Measurements from ENCODE around the gene IL4I1.

Gene IL4I1

DNA sequence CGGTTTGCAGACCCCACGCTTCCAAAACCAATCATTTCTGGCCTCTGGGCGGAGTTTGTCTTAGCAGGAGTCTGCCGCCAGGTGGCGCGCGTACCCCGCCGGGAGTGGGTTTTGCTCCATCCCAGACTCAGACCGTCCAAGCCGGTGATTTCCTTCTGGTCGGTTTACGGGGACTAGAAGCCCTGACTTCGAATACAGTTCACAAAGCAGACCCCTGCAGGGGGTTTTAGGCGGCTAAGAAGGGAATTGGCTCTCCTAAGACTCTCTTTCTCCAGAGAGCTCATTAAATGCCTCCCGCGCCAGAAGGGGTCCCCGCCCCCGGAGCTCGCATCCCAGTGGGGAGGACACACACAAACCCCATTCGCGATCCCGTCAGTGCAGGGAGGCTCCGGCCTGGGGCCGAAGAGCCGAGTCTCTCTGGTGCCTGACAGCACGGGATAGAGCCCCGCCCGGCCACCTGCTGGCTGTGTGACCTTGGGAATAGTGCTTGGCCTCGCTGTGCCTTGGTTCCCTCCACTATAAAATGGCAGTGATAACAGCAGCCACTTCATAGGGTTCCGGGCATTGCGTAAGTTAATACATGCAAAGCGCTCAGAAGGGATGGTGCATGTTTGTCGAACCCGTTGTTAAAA is 41.2 kb upstream of the IL4I1 start:
- Histone ChIP-seq H3K9me3 (no peaks in the 10 kb centered on the region), H3K4me1 (no peaks in the 10 kb centered on the region), H3K4me3 (ENCODE audit: low read depth, low read length) (peak overlapping the region; percentile 64), H3K27me3 (no peaks in the 10 kb centered on the region), H3K36me3 (no peaks in the 10 kb centered on the region)
- DNase-seq = peak; percentile 87
- TF ChIP-seq, protein P1, sequence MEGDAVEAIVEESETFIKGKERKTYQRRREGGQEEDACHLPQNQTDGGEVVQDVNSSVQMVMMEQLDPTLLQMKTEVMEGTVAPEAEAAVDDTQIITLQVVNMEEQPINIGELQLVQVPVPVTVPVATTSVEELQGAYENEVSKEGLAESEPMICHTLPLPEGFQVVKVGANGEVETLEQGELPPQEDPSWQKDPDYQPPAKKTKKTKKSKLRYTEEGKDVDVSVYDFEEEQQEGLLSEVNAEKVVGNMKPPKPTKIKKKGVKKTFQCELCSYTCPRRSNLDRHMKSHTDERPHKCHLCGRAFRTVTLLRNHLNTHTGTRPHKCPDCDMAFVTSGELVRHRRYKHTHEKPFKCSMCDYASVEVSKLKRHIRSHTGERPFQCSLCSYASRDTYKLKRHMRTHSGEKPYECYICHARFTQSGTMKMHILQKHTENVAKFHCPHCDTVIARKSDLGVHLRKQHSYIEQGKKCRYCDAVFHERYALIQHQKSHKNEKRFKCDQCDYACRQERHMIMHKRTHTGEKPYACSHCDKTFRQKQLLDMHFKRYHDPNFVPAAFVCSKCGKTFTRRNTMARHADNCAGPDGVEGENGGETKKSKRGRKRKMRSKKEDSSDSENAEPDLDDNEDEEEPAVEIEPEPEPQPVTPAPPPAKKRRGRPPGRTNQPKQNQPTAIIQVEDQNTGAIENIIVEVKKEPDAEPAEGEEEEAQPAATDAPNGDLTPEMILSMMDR (IDR thresholded peaks at IDR 0.05; ENCODE audit: low read depth, low read length) = peak; percentile 98

DNA sequence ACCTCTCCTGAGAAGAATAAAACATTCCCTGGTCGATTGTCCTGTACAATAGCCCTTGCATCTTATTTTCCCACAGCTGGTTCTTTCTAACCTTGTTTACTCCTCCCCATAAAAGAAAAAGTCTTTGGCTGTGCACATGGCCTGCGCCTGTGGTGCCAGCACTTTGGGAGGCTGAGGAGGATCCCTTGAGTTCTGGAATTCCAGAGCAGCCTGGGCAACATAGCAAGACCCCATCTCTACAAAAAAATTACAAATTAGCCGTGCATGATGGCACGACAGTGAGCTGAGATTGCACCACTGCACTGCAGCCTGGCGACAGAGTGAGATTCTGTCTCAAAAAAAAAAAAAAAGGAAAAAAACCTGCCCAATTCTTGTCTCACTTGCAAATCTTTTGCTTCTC is 39.9 kb upstream of the IL4I1 start:
- TF ChIP-seq, protein P1 (IDR thresholded peaks at IDR 0.05; ENCODE audit: low read depth, low read length) = no peak
- Histone ChIP-seq H3K36me3 (no peaks in the 10 kb centered on the region), H3K9me3 (no peaks in the 10 kb centered on the region), H3K27me3 (no peaks in the 10 kb centered on the region), H3K4me1 (no peaks in the 10 kb centered on the region), H3K4me3 (ENCODE audit: low read depth, low read length) (no peak overlapping the region)
- no peak for DNase-seq

DNA sequence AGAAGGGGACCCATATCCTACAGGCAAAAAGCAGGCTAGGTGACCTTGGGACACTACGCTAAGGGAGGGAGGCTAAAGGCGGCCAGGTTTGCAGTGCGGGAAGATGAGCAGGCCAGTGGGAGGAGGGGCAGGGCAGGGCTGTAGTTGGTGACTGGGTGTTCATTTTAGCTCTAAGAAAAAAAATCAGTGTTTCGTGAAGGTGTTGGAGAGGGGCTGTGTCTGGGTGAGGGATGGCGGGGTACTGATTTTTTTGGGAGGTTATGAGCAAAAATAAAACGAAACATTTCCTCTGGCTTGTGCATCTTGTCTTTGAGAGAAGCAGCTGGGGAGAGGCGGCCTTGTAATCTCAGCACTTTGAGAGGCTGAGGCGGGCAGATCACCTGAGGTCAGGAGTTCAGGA is 37.0 kb upstream of the IL4I1 start:
- H3K4me3 ChIP-seq (ENCODE audit: low read depth, low read length) = no peak overlapping the region
- no peaks in the 10 kb centered on the region for H3K27me3 ChIP-seq
- DNase-seq = no peak
- H3K36me3 ChIP-seq = no peaks in the 10 kb centered on the region; the same call in 1 of the 2 replicates
- TF ChIP-seq, protein P1 (IDR thresholded peaks at IDR 0.05; ENCODE audit: low read depth, low read length) = no peak
- no peaks in the 10 kb centered on the region for H3K4me1 ChIP-seq
- no peaks in the 10 kb centered on the region for H3K9me3 ChIP-seq

DNA sequence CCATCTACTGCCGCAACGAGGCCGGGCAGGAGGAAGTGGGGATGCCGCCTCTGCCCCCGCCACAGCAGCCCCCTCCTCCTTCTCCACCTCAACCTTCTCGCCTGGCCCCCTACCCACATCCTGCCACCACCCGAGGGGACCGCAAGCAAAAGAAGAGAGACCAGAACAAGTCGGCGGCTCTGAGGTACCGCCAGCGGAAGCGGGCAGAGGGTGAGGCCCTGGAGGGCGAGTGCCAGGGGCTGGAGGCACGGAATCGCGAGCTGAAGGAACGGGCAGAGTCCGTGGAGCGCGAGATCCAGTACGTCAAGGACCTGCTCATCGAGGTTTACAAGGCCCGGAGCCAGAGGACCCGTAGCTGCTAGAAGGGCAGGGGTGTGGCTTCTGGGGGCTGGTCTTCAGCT is 36.0 kb upstream of the IL4I1 start:
- no peaks in the 10 kb centered on the region for H3K9me3 ChIP-seq
- TF ChIP-seq, protein P1 (IDR thresholded peaks at IDR 0.05; ENCODE audit: low read depth, low read length) = no peak
- peaks cover 4% of the 10 kb centered on the region for H3K36me3 ChIP-seq
- H3K4me1 ChIP-seq = no peaks in the 10 kb centered on the region
- DNase-seq = no peak
- H3K27me3 ChIP-seq = no peaks in the 10 kb centered on the region
- H3K4me3 ChIP-seq (ENCODE audit: low read depth, low read length) = no peak overlapping the region

- no peak for DNase-seq
- no peaks in the 10 kb centered on the region for H3K27me3 ChIP-seq
- peaks cover 11% of the 10 kb centered on the region for H3K36me3 ChIP-seq
Observed at GRCh38 chr19:49932041-49932451, 35.4 kb upstream of the IL4I1 start.

More at GRCh38 chr19:49932041-49932451, 35.4 kb upstream of the IL4I1 start:
- H3K4me3 ChIP-seq (ENCODE audit: low read depth, low read length) = no peak overlapping the region
- no peaks in the 10 kb centered on the region for H3K4me1 ChIP-seq
- no peaks in the 10 kb centered on the region for H3K9me3 ChIP-seq
- TF ChIP-seq, protein P1 (IDR thresholded peaks at IDR 0.05; ENCODE audit: low read depth, low read length) = no peak

Measured in BE2C (cell line).